GM10847 (cell line): ENCODE results near the gene USHBP1.

Experiments used
- POLR2A ChIP-seq: IDR thresholded peaks from 2 replicates; pipeline ENCODE4 v1.6.1; 2011; ENCODE audit not compliant: insufficient read length; ENCODE audit errors: extremely low read depth

Gene USHBP1

GRCh38 chr19:17215127-17215971 is 49.2 kb downstream of the USHBP1 start, which contains the start of gene USE1:
TSS of gene USE1 (plus strand) at chr19:17215357. CDS start at chr19:17215406, 49 bp downstream.
- peak; percentile 68 for TF ChIP-seq POLR2A

- TF ChIP-seq POLR2A: no peak
Measured at GRCh38 chr19:17214508-17215126, 49.9 kb downstream of the USHBP1 start.

- no peak for TF ChIP-seq POLR2A
Measured at GRCh38 chr19:17213334-17213733, 51.2 kb downstream of the USHBP1 start.

- no peak for TF ChIP-seq POLR2A
Measured at GRCh38 chr19:17211547-17212446, 52.7 kb downstream of the USHBP1 start.

GRCh38 chr19:17210296-17210695 is 54.2 kb downstream of the USHBP1 start:
- TF ChIP-seq POLR2A: no peak

GRCh38 chr19:17209126-17210036 is 55.2 kb downstream of the USHBP1 start:
- no peak for TF ChIP-seq POLR2A

GRCh38 chr19:17206736-17207581 is 57.6 kb downstream of the USHBP1 start:
- TF ChIP-seq POLR2A: no peak

- TF ChIP-seq POLR2A: no peak
Measured at GRCh38 chr19:17205237-17206140, 59.1 kb downstream of the USHBP1 start.

- TF ChIP-seq POLR2A: no peak
Measured at GRCh38 chr19:17202713-17203112, 61.8 kb downstream of the USHBP1 start.

- TF ChIP-seq POLR2A: no peak
Measured at GRCh38 chr19:17202249-17202648, 62.3 kb downstream of the USHBP1 start.

- no peak for TF ChIP-seq POLR2A
Measured at GRCh38 chr19:17200408-17201079, 64.0 kb downstream of the USHBP1 start.
